Thoracic aorta (tissue), 2 donors: ENCODE results near the gene DIP2C. TPM values are rescaled to one million over a fixed set of nuclear protein-coding genes. Genes with fewer than 3 reads are reported as not detected.

Source experiments
- ATAC-seq: fragments of 150-250 bp; one replicate; pipeline ENCODE4 v1.8.0; 2017; ENCODE audit warnings: low read depth; ENCODE audit not compliant: insufficient number of reproducible peaks, low FRiP score
- DNase-seq: peaks from one replicate; pipeline ENCODE4 v3.0.0-alpha.2; 2020; ENCODE audit warnings: low spot score
- H3K27ac ChIP-seq, 2 donors: fragments of 200-600 bp; sonication (generic); 1 replicate in 1 of 2; 2 replicates in 1 of 2; pipeline ENCODE4 v1.5.1; 2016; ENCODE audit warnings: mild to moderate bottlenecking in 2 of 2, moderate library complexity in 2 of 2
- H3K27me3 ChIP-seq: fragments of 200-600 bp; sonication (generic); replicated peaks from 2 replicates; pipeline ENCODE4 v1.6.0; 2016; ENCODE audit warnings: mild to moderate bottlenecking; ENCODE audit not compliant: insufficient read depth
- H3K36me3 ChIP-seq: fragments of 200-600 bp; sonication (generic); one replicate; pipeline ENCODE4 v1.5.1; 2016
- H3K4me1 ChIP-seq, 2 donors: fragments of 200-600 bp; sonication (generic); 1 replicate in 1 of 2; 2 replicates in 1 of 2; pipeline versions ENCODE4 v1.5.1 to v1.6.0; 2016; ENCODE audit warnings: low read depth in 2 of 2, mild to moderate bottlenecking in 1 of 2; ENCODE audit not compliant: control insufficient read depth in 1 of 2
- H3K4me3 ChIP-seq: fragments of 200-600 bp; sonication (generic); 2 replicates; pipeline ENCODE4 v1.5.1; 2016; ENCODE audit warnings: mild to moderate bottlenecking
- H3K9me3 ChIP-seq: fragments of 200-600 bp; sonication (generic); 2 replicates; pipeline ENCODE4 v1.5.1; 2016
- total RNA-seq, 2 donors: library from RNA; depleted of rRNA; stranded (reverse); fragments of >200 nt; gene quantifications; one replicate each; pipeline versions ENCODE4 v1.1.0 to v1.2.3, GENCODE V29; 2016
- TF ChIP-seq, protein P1 (sequence below): fragments of 200-600 bp; sonication (generic); IDR thresholded peaks from one replicate; pipeline ENCODE4 v1.5.1; 2019; ENCODE audit warnings: antibody characterized with exemption

DIP2C gene
- total RNA-seq, 2 donors from 2014 or later = 36.8 to 44.0 TPM

DNA sequence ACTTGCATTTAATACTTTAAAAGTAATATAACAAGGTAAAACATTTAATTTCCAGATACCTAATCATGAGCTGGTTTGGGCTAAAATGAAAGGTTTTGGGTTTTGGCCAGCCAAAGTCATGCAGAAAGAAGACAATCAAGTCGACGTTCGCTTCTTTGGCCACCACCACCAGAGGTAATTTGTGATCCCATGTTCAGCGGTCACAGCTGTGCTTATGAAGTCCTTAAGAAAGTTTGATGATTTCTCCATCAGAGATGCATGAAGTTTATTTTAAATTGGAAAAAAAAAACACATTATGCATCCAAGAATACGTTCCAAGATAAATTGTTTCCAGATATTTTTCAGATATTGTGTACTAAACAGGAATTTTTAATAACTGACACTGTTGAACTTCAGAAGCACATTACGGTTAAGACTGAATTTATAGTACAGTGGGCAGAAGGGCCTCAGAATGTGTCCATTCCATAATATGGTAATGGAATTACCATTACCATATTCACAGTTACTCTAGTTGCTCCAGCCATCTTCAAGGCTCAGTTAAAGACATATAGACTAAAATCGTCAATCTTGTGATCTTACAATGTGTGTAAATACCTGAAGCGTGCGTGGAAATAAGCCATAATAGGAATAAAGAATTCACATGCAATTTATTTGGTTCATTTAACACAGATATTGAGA, 447.4 kb downstream of the DIP2C start:
- Histone ChIP-seq H3K4me1 (peaks cover 12 to 22% of the 10 kb centered on the region in 2 donors), H3K27me3 (no peaks in the 10 kb centered on the region), H3K4me3 (no peak overlapping the region), H3K9me3 (no peaks in the 10 kb centered on the region), H3K27ac (no peak overlapping the region), H3K36me3 (peaks cover 11% of the 10 kb centered on the region)
- TF ChIP-seq, protein P1, sequence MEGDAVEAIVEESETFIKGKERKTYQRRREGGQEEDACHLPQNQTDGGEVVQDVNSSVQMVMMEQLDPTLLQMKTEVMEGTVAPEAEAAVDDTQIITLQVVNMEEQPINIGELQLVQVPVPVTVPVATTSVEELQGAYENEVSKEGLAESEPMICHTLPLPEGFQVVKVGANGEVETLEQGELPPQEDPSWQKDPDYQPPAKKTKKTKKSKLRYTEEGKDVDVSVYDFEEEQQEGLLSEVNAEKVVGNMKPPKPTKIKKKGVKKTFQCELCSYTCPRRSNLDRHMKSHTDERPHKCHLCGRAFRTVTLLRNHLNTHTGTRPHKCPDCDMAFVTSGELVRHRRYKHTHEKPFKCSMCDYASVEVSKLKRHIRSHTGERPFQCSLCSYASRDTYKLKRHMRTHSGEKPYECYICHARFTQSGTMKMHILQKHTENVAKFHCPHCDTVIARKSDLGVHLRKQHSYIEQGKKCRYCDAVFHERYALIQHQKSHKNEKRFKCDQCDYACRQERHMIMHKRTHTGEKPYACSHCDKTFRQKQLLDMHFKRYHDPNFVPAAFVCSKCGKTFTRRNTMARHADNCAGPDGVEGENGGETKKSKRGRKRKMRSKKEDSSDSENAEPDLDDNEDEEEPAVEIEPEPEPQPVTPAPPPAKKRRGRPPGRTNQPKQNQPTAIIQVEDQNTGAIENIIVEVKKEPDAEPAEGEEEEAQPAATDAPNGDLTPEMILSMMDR = no peak
- no peak for DNase-seq
- ATAC-seq = no peak

DNA sequence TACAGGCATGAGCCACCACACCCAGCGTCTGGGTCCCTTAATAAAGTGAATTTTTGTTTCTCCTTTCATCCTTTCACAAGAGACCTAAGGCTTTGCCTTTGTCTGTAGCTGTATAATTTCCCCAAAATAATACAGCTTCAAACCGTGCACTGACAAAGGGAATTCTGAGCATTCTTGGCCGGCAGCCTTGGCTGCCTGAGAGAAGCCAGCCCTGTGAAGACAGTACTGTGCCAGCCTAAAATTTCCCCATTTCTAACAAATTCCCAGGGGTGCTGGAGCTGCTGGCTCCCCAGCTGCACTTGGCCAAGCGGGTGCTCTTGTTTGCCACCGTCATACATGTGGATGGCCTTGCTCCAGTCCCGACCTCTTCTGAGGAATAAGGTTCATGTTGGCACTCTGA, 448.0 kb downstream of the DIP2C start:
- no peaks in the 10 kb centered on the region for H3K27me3 ChIP-seq
- peaks cover 12 to 22% of the 10 kb centered on the region in 2 donors for H3K4me1 ChIP-seq
- H3K4me3 ChIP-seq = peak overlapping the region; percentile 17
- TF ChIP-seq, protein P1 = no peak
- H3K9me3 ChIP-seq = no peaks in the 10 kb centered on the region
- DNase-seq (no peak), ATAC-seq (no peak)
- H3K36me3 ChIP-seq = peaks cover 9% of the 10 kb centered on the region
- peak overlapping the region in 1 of 2 donors; percentile 28 for H3K27ac ChIP-seq

DNA sequence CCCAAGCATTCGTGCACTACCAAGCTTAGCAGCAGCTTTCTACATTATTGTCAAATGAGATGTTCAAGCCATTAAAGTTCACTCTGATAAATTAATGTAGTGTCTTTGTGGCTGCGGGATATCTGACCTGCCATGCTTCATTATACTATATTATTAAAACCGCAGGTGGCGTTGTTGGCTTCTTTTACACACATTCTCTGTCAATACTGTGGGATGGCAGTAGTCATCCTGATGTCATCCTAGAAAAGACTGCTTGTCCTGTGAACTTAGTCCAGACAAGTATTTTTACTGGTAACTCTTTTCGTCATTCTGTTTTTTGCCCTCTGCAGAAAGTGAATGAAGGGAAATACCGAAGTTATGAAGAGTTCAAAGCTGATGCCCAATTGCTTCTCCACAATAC, 450.4 kb downstream of the DIP2C start:
- H3K4me3 ChIP-seq = no peak overlapping the region
- H3K4me1 ChIP-seq = peaks cover 12 to 28% of the 10 kb centered on the region in 2 donors
- TF ChIP-seq, protein P1 = no peak
- no peak overlapping the region for H3K27ac ChIP-seq
- peaks cover 9% of the 10 kb centered on the region for H3K36me3 ChIP-seq
- no peaks in the 10 kb centered on the region for H3K9me3 ChIP-seq
- no peak for ATAC-seq
- no peaks in the 10 kb centered on the region for H3K27me3 ChIP-seq
- DNase-seq = no peak

DNA sequence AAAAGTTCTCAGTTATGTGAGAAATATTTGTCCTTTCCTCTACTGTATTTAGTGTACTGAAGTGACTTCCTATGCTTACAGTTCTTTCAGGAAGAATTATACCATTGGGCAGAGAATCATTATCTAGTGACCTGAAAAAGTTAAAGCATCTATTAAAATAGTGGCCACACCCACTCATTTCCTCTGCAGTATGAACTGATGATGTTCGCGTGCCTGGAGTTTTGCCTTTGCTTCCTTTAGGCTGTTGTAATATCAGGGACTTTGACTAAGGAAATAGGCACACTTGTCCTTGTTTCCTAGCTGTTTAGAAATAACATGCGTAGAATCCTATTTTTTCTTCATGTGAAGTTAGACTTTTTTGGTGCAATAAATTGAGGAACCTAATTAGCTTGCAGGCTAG, 453.6 kb downstream of the DIP2C start:
- DNase-seq (no peak), ATAC-seq (no peak)
- H3K9me3 ChIP-seq = no peaks in the 10 kb centered on the region
- TF ChIP-seq, protein P1 = no peak
- H3K27me3 ChIP-seq = no peaks in the 10 kb centered on the region
- H3K27ac ChIP-seq = no peak overlapping the region
- peaks cover 3 to 15% of the 10 kb centered on the region in 2 donors for H3K4me1 ChIP-seq
- no peak overlapping the region for H3K4me3 ChIP-seq
- H3K36me3 ChIP-seq = peaks cover 9% of the 10 kb centered on the region

DNA sequence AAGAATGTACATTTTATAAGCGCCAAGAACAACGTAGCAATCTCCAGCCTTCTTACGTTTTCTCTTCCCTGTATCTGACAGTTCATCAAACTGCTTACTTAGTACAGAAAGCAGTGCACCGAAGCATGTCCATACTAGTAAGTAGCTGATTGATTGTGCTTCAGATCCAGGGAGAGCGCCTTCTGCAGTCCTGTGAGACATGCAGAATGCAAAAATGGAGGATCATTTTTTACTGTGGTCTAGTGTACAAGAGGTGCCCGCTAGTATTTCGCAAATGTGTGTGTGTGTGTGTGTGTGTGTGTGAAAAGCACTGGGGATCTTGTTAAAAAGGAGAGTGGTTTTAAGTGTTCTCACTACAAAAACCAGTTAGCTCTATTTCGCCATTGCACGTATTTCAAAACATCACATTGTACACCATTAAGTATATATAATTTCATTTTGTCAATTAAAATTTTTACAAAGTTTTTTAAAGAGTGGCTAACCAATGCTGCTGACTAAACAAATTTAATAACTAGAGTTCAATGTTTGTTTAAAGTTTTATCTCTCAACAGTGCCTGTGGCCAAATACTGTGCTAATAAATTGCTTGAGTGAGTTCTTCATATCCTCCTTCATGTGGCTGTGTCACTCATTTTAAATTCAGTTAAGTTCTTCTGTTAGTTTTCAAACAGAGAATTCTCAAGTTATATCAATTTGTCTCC, 454.6 kb downstream of the DIP2C start:
- DNase-seq (no peak), ATAC-seq (no peak)
- Histone ChIP-seq H3K9me3 (no peaks in the 10 kb centered on the region), H3K4me3 (no peak overlapping the region), H3K4me1 (peaks cover 0 to 9% of the 10 kb centered on the region in 2 donors), H3K27ac (no peak overlapping the region), H3K27me3 (no peaks in the 10 kb centered on the region), H3K36me3 (peaks cover under 1% of the 10 kb centered on the region)
- TF ChIP-seq, protein P1 = no peak
